Measurements from ENCODE around the gene CEP20. TPM values are rescaled to one million over a fixed set of nuclear protein-coding genes. Genes with fewer than 3 reads are reported as not detected.
"Not testable (repeated sequence)": the region's sequence is repeated elsewhere in the genome, so short reads cannot be mapped to it uniquely, and the experiment has no call there.

The CEP20 gene
- total and polyA plus RNA-seq, 10 of the 15 experiments (the other 5 are each of a cell fraction or from before 2014, with no cell fraction given): 33.4 to 57.8 (median 52.6) TPM

DNA sequence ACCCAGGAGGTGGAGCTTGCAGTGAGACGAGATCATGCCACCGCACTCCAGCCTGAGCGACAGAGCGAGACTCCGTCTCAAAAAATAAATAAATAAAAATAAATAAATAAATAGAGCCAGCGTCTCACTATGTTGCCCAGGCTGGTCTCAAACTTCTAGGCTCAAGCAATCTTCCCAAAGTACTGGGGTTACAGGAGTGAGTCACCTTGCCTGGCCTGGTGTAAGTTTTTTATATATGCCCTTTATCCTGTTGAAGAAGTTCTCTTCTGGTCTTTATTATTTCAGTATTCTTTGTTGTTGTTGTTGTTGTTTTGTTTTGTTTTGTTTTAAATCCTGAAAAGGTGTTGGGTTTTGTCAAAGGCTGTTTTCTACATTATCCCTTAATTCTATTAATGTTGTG lies 30.9 kb upstream of the CEP20 start:
- Histone ChIP-seq H4K20me1 (ENCODE audit: control insufficient read depth, insufficient read depth) (no peaks in the 10 kb centered on the region), H3K4me3 (no peak overlapping the region), H3K4me2 (ENCODE audit: control insufficient read depth, insufficient read depth) (no peak overlapping the region), H3K36me3 (ENCODE audit: control insufficient read depth in 2 of 2, insufficient read depth in 2 of 2, low read length in 1 of 2) (no peaks in the 10 kb centered on the region), H3K27me3 (replicated peaks in 1 of 2; ENCODE audit: control insufficient read depth in 2 of 2, insufficient read depth in 2 of 2, low read length in 1 of 2) (no peaks in the 10 kb centered on the region), H3K27ac (ENCODE audit: control insufficient read depth, insufficient read depth) (no peak overlapping the region), H3K9me3 (replicated peaks; ENCODE audit: control insufficient read depth, insufficient read depth, low read length) (no peaks in the 10 kb centered on the region; the same call in 2 of the 3 replicates), H3K4me1 (ENCODE audit: control insufficient read depth, insufficient read depth, low read length) (no peaks in the 10 kb centered on the region), H3K9ac (ENCODE audit: control insufficient read depth, insufficient read depth, low read length) (no peak overlapping the region), H3K79me2 (ENCODE audit: control insufficient read depth, insufficient read depth, low read length) (no peaks in the 10 kb centered on the region), H2AFZ (ENCODE audit: control insufficient read depth, low read depth, low read length) (no peak overlapping the region)
- WGBS (ENCODE audit: insufficient coverage, insufficient replicate concordance, low lambda C conversion rate, missing lambda C conversion rate): 91% methylated on average over 6 of the region's 6 CpGs
- ChIA-PET CTCF (no interaction called here), SMC1A (ENCODE audit: uncharacterized antibody, unreplicated experiment) (interaction anchor here (0.8 kb wide), 1 partner anchor 20 kb away, joined by 3 read pairs; no protein-coding TSS in a partner anchor), RAD21 (ENCODE audit: unreplicated experiment) (no interaction called here), POLR2A (no interaction called here)
- ATAC-seq: no peak
- BruUV-seq (replicated peaks): no TSS peak
- no peak for FAIRE-seq
- intact Hi-C loops (cut with micrococcal nuclease; ENCODE audit: unreplicated experiment) (no loop called here), in situ Hi-C loops (cut with MboI) (no loop called here)
- DNase-seq (ENCODE audit: low read depth, low spot score): no peak
- TF ChIP-seq SIN3A (IDR thresholded peaks at IDR 0.05; ENCODE audit: low read depth, low read length): no peak
- TF ChIP-seq KAT2A (conservative IDR thresholded peaks at IDR 0.05; ENCODE audit: control insufficient read depth, low read depth, low read length): no peak
- no peak for TF ChIP-seq SMC3 (IDR thresholded peaks at IDR 0.05; ENCODE audit: borderline replicate concordance, low read length)
- no peak for TF ChIP-seq SMAD5 (IDR thresholded peaks at IDR 0.05; ENCODE audit: low read depth)
- TF ChIP-seq ZBED1 (IDR thresholded peaks at IDR 0.05; ENCODE audit: borderline replicate concordance): no peak
- no peak for TF ChIP-seq IRF5 (IDR thresholded peaks at IDR 0.05; ENCODE audit: borderline replicate concordance)
- TF ChIP-seq LARP7 (IDR thresholded peaks at IDR 0.05): no peak
- no peak for TF ChIP-seq ZSCAN29 (IDR thresholded peaks at IDR 0.05)
- no peak for TF ChIP-seq PRDM15 (CRISPR knock-in tag; IDR thresholded peaks at IDR 0.05)
- TF ChIP-seq KDM1A (IDR thresholded peaks at IDR 0.05; ENCODE audit: borderline replicate concordance): no peak

DNA sequence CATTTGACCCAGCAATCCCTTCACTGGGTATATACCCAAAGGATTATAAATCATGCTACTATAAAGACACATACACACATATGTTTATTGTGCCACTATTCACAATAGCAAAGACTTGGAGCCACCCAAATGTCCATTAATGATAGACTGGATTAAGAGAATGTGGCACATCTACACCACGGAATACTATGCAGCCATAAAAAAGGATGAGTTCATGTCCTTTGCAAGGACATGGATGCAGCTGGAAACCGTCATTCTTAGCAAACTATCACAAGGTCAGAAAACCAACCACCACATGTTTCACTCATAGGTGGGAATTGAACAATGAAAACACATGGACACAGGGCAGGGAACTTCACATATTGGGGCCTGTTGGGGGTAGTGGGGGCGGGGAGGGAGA lies 29.9 kb upstream of the CEP20 start:
- POLR2A ChIA-PET; ATAC-seq; H3K9ac ChIP-seq (ENCODE audit: control insufficient read depth, insufficient read depth, low read length); RAD21 ChIA-PET (ENCODE audit: unreplicated experiment); SMC1A ChIA-PET (ENCODE audit: uncharacterized antibody, unreplicated experiment); H3K9me3 ChIP-seq (replicated peaks; ENCODE audit: control insufficient read depth, insufficient read depth, low read length); intact Hi-C loops (cut with micrococcal nuclease; ENCODE audit: unreplicated experiment); H3K79me2 ChIP-seq (ENCODE audit: control insufficient read depth, insufficient read depth, low read length); H3K4me2 ChIP-seq (ENCODE audit: control insufficient read depth, insufficient read depth); H3K27ac ChIP-seq (ENCODE audit: control insufficient read depth, insufficient read depth); H3K4me3 ChIP-seq; H2AFZ ChIP-seq (ENCODE audit: control insufficient read depth, low read depth, low read length); BruUV-seq (replicated peaks); FAIRE-seq; H3K4me1 ChIP-seq (ENCODE audit: control insufficient read depth, insufficient read depth, low read length); CTCF ChIA-PET; in situ Hi-C loops (cut with MboI); H3K36me3 ChIP-seq (ENCODE audit: control insufficient read depth in 2 of 2, insufficient read depth in 2 of 2, low read length in 1 of 2); H3K27me3 ChIP-seq (replicated peaks in 1 of 2; ENCODE audit: control insufficient read depth in 2 of 2, insufficient read depth in 2 of 2, low read length in 1 of 2); H4K20me1 ChIP-seq (ENCODE audit: control insufficient read depth, insufficient read depth); DNase-seq (ENCODE audit: low read depth, low spot score): not testable (repeated sequence)
- 27% methylated on average over 3 of the region's 3 CpGs for WGBS (ENCODE audit: insufficient coverage, insufficient replicate concordance, low lambda C conversion rate, missing lambda C conversion rate)
